GM18499 (cell line): ENCODE measurements around the gene BBC3.
A peak's percentile ranks its signal among the peaks of the same experiment; 100 is the strongest.

Experiments
- ATAC-seq: cut with Tn5 transposase; IDR thresholded peaks from one replicate; pipeline ENCODE4 v1.9.1; 2021; ENCODE audit warnings: moderate number of reproducible peaks; ENCODE audit not compliant: insufficient read depth, unreplicated experiment

BBC3 gene

GRCh38 chr19:47203254-47203653 is 27.7 kb downstream of the BBC3 start:
- ATAC-seq = no peak

GRCh38 chr19:47200530-47200929 is 30.5 kb downstream of the BBC3 start:
- ATAC-seq = no peak

GRCh38 chr19:47197141-47197540 is 33.9 kb downstream of the BBC3 start:
- ATAC-seq = no peak

GRCh38 chr19:47195434-47195833 is 35.6 kb downstream of the BBC3 start:
- ATAC-seq = no peak

GRCh38 chr19:47190167-47190727 is 40.8 kb downstream of the BBC3 start:
- ATAC-seq = no peak

- ATAC-seq = no peak
Observed at GRCh38 chr19:47188507-47189033, 42.4 kb downstream of the BBC3 start.

- no peak for ATAC-seq
Observed at GRCh38 chr19:47187797-47188196, 43.2 kb downstream of the BBC3 start.

- ATAC-seq = no peak
Observed at GRCh38 chr19:47187335-47187655, 43.7 kb downstream of the BBC3 start.

GRCh38 chr19:47186446-47187334 is 44.3 kb downstream of the BBC3 start:
- ATAC-seq = peak; percentile 63

GRCh38 chr19:47183601-47184000 is 47.4 kb downstream of the BBC3 start:
- ATAC-seq = no peak

GRCh38 chr19:47179653-47180310 is 51.2 kb downstream of the BBC3 start:
- ATAC-seq = no peak

- ATAC-seq = no peak
Observed at GRCh38 chr19:47176627-47177090, 54.3 kb downstream of the BBC3 start.

GRCh38 chr19:47176071-47176626 is 54.9 kb downstream of the BBC3 start:
- no peak for ATAC-seq

- ATAC-seq = no peak
Observed at GRCh38 chr19:47172666-47173455, 58.1 kb downstream of the BBC3 start.
